Stomach (tissue), 4 donors: ENCODE measurements around the gene PIK3R2.

ENCODE experiments used
- CTCF ChIP-seq, 7 experiments: fragments of 450-650 bp in 4 of 7; fragments of 200-600 bp in 3 of 7; sonication (generic) in 3 of 7; IDR thresholded peaks; one replicate each; pipeline ENCODE4 v1.5.1; 2016 to 2019; ENCODE audit warnings: antibody characterized with exemption in 7 of 7, control low read depth in 2 of 7, mild to moderate bottlenecking in 1 of 7
- POLR2A ChIP-seq, 4 donors: fragments of 450-650 bp; IDR thresholded peaks; one replicate each; pipeline ENCODE4 v1.6.1; 2016; ENCODE audit warnings: antibody characterized with exemption in 4 of 4, control low read depth in 2 of 4, mild to moderate bottlenecking in 1 of 4, moderate library complexity in 1 of 4

GRCh38 chr19:18179957-18180356 lies 27.0 kb downstream of the PIK3R2 start:
- TF ChIP-seq CTCF (IDR thresholded peaks at IDR 0.05): no peak
- TF ChIP-seq POLR2A (IDR thresholded peaks at IDR 0.05): no peak
